GM19397 (cell line): ENCODE measurements around the gene CIRBP.

Source experiments
- ATAC-seq: cut with Tn5 transposase; IDR thresholded peaks from one replicate; pipeline ENCODE4 v1.9.1; 2021; ENCODE audit warnings: mild to moderate bottlenecking, moderate library complexity; ENCODE audit not compliant: unreplicated experiment

Gene CIRBP

GRCh38 chr19:1266916-1267476 is 2.1 kb upstream of the CIRBP start:
- ATAC-seq = peak; percentile 17

DNA sequence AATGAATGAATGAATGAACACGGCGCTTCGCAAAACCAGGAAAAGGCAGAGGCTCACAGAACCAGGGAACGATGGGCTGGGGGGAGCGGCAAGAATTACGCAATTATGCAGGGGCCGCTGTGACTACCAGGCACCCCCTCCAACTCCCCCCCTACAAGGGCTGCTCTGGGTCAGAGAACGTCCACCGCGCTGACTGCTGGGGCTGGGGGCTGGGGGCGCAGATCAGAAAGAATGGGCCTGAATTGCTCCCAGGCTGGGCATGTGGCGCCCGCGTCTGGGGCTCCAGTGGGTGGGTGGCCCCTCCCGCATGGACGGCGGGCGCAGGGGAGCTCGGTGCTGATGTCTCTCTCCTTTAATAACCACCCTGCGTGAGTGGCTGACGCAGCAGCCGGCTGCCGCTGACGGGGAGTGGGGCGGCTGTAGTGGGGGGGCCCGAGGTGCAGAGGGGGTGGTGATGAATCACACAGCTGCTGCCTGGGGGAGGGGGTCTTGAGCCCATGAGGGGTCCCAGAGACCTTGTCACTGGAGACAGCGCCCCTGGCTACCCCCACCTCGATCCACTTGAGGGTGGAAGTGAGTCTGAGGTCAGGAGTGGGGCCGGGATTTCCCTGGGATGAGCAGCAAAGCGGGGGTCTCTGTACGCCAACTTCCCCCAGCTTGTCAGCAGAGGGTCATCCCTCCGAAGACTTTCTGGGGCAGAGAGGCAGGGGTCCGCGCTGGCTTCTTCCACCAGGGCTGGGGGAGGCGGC is 1.5 kb upstream of the CIRBP start:
- ATAC-seq = no peak

DNA sequence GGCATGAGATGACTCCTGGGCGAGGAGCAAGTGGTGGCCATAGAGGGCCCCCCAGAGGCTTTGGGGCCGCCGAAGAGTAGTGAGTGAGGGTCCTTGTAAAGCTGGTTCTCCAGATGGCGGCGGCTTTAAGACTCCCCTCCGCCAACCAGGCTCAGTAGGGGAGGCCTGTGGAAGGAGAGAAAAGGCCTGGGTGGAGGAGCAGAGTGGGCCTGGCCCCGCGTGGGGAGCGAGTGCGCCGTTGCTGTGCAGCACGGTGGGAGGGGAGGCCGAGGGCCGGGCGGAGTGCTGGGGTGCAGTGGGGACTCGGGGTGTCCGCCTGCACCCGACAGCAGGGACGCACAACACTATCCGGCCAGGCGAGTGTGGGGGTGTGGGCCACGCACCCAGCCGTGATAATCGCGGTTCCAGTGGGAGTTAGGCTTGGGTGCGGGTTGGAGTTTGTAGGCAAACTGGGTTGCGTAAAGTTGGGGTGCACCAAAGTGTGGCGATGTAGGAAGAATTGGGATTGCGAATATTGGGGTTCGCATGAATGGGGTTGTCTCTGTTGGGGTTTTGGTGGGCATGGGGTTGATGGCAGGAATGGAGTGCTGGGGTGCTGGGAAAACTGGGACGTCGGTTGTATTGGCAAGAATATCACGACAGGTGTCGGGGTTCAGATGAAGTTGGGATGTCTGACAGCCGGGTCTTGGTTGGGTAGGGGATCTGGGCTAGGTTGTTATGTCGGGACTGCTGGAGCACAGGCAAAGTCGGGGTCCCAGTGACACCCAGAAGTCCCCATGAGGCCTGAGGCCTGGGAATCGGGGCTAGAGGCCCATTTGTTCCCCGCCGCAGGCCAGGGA is 687 bp upstream of the CIRBP start:
- ATAC-seq = no peak

DNA sequence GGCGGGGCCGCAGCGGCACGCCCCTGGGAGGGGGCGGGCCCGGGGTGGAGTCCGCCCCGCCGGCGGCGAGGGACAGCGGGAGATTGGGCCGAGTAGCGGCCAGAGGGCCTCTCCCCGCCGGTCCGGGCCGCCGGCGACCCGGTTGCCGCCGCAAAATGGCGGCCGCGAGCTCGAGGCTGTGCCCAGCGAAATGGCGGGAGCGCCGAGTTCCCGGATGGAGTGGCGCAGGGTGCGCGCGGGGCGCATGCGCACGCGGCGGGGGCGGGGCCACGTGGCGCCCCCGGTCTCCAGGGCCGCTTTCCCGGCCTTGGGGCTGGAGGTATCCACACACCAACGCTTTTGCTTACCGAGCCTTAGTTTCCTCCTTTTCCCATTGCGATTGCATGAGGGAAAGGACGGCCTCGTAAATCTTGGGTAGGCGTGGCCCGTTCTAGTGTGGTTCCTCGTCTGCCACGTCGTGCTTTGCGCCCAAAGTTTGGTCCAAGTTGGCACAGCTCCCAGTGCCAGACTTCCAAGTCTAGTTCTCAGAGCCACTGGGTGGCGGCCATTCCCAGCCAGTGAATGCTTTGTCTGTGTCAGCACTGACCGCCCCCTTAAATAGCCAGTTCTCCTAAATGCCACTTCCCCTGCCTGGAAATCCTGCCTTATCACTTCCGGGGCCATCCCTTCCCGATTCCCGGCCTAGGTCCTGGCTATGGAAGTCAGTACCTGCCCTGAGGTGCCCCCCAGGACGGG is 513 bp downstream of the CIRBP start:
- peak; percentile 31 for ATAC-seq

GRCh38 chr19:1270213-1270853 is 1.2 kb downstream of the CIRBP start:
- ATAC-seq = no peak

DNA sequence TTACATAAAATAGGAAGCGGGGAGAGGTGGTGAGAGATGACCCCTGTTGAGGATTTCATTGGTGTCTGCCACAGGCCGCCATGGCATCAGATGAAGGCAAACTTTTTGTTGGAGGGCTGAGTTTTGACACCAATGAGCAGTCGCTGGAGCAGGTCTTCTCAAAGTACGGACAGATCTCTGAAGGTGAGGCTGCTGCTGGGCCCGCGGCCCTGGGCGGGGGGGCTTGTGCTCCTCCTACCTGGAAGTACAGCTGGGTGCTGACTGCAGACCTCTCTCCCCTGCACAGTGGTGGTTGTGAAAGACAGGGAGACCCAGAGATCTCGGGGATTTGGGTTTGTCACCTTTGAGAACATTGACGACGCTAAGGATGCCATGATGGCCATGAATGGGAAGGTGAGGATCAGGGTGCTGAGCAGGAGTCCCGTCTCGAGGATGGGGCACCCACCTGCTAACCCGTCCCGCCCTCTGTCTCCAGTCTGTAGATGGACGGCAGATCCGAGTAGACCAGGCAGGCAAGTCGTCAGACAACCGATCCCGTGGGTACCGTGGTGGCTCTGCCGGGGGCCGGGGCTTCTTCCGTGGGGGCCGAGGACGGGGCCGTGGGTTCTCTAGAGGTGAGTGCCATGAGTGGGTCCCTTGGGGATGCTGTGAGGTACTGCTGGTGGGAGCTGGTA is 1.9 kb downstream of the CIRBP start:
- ATAC-seq = no peak

- no peak for ATAC-seq
These were observed 2.6 kb downstream of the CIRBP start for GRCh38 chr19:1271528-1272422.

DNA sequence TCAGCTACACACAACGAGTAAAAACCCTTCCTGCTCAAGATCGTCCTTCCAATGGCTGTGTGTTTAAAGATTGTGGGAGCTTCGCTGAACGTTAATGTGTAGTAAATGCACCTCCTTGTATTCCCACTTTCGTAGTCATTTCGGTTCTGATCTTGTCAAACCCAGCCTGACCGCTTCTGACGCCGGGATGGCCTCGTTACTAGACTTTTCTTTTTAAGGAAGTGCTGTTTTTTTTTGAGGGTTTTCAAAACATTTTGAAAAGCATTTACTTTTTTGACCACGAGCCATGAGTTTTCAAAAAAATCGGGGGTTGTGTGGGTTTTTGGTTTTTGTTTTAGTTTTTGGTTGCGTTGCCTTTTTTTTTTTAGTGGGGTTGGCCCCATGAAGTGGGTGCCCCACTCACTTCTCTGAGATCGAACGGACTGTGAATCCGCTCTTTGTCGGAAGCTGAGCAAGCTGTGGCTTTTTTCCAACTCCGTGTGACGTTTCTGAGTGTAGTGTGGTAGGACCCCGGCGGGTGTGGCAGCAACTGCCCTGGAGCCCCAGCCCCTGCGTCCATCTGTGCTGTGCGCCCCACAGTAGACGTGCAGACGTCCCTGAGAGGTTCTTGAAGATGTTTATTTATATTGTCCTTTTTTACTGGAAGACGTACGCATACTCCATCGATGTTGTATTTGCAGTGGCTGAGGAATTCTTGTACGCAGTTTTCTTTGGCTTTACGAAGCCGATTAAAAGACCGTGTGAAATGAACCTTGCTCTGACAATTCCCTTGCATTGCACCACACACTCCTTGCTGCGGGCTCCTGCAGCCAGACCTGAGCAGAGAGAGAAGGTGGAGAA is 3.5 kb downstream of the CIRBP start:
- no peak for ATAC-seq

DNA sequence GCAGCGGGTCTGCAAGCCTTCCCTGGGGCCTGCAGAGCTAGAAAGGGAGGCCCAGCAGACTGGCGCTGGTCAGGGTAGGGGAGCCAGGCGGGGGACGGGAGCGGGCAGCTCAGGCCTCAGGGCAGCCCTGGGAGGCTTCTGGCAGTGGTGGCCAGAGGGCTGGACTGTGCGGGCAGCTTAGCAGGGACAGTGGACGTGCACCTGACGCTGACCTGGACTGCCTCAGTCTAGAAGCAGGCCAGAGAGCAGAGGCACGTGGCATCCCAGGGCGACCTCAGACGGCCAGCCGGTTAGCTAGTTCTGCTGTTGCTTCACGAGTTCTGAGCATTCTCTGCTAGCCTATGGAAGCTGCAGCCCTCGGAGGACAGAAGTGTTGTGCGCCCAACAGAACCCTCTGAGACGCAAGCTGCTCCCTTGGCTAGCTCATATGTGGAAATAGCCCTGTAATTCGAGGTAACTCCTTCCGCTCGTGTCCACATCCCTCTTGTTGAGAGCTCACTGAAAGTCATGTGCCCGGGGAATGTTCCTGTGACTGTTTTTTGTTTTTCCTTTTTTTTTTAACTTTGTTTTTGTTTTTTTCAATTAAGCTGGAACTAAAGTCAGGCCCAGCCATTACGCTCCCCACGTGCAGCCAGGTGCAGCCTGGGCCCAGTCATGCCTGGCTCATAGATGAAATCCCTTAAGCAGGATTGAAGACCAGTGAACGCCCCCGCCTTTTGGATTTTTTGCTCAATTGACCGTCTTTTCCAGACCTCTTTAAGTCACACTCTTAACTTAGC is 4.3 kb downstream of the CIRBP start:
- ATAC-seq = no peak

- ATAC-seq = no peak
These were observed 5.1 kb downstream of the CIRBP start for GRCh38 chr19:1274081-1274851.

DNA sequence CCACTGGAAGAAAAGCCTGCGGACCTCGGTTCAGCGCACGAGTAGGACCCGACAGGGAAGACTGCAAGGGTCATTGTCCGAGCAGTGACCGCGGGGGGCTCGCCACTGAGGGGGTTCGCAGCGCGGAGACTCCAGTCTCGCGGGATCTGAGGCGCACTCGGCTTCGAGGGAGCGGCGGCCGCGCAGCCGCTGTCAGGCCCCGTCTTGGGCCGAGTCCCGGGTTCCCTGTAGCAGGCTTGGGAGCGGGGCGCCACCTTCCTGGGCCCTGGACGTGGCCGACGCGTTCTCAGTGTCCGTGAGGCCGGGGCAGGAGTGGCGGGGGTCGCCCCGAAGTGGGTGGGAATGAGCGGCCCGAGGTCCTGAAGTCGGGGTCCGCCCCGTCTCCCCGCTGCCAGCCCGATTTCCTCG is 5.7 kb downstream of the CIRBP start:
- ATAC-seq = no peak

DNA sequence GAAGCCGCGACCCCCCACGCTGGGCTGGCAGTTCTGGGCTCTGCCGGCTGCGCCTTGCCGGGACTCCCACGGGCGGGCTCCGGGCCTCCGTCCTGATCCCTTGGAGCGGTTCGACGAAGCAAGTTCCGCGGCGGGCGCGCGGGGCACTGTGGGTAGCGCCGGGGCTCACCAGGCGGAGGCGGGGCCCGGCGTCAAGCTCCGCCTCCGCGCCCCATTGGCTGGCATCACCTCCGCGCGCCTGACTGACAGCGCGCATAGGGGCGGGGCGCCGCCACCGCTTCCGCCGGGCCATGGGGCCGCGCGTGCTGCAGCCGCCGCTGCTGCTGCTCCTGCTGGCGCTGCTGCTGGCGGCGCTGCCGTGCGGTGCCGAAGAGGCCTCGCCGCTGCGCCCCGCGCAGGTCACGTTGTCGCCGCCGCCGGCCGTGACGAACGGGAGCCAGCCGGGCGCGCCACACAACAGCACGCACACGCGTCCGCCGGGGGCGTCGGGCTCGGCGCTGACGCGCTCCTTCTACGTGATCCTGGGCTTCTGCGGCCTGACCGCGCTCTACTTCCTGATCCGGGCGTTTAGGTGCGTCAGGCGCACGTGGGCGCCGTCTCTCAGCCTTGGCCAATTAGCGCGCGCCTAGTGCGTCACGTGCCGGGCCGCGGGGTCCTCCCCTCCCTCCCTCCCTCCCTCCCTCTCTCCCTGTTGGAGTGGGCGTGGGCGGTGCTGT is 6.3 kb downstream of the CIRBP start, which contains the start of gene FAM174C:
Gene FAM174C, plus strand, starts transcription at position 271 of the 716 bp plus-strand sequence. Its CDS starts 20 bp downstream, at position 291.
- peak; percentile 75 for ATAC-seq

DNA sequence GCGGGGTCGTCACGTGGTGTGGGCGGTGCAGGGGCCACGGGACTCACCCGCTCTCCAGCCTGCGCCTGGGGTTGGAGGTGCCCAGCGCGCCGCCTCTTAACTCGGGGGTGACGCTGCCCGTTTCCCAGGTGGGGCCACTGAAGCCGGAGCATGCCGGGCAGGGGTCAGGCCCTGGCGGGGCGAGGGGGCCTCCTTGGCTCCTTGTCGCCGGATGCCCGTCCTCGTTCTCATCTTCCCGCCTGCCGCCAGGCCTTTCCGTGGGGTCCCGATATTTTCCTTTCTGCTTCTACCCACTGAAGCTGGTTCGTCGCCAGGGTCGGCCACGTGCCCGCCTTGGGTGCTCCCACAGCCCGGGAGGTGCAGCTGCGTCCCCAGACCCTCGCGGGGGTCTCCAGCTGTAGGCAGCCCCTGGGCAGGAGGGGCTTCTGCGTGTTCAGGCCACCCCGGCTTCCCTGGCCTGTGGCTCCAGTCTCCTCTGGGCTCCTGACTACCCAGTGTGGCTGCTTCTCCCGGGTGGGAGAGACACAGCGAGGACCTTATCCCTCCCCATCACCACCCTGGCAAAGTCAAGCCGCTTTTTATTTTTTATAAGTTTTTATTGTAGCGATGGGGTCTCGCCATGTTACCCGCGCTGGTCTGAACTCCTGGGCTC is 7.0 kb downstream of the CIRBP start:
- no peak for ATAC-seq

DNA sequence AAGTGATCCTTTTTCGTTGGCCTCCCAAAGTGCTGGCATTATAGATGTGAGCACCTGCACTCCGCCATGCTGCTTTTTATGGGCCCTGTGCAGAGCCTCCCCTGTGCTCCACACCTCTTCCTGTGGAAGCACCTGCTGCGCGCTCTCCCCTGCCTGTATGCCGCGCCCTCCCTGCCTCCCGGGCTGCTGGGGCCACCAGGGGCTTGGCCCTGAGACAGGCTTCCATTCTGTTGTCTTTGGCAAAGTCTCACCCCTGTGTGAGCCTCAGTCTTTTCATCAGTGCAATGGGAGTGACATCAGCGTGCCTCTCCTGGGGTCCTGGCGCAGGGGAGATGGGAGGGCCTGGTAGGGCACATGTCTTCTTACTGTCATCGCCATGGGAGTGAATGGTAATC is 7.5 kb downstream of the CIRBP start:
- no peak for ATAC-seq

DNA sequence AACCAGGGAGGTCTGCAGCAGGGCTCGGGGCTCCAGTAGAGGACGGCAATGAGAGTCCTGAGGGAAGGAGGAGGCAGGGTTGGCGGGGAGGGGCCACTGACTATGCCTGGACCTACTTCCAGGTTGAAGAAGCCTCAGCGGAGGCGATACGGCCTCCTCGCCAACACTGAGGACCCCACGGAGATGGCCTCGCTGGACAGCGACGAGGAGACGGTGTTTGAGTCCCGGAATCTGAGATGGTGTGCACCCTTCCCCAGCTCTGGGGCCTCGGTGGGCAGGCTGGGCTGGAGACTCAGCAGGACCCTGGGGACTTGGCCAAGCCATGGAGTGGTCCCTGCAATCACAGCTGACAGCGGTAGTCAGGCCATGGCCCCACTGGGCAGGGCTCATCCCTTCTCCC is 7.9 kb downstream of the CIRBP start:
- ATAC-seq = no peak

DNA sequence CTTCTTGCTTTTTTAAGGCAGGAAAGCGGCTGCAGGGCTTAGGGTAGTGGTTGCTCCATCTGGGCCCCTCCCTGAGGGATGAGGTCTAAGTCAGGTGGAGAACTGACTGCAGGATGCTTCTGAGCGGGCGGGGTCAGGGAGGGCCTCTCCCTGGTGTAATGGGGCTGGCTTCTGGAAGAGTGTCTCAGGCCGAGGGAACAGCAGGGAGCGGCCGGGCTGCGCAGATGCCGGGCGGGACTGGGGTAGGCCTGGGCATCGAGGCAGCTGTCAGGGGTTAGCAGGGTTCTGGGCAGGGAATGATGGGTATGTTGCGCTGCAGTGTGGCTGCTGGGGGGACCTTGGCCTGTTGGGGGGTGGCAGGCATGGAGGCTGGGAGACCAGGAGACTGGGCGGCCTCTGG is 8.9 kb downstream of the CIRBP start:
- no peak for ATAC-seq
